Measurements from ENCODE around the gene MRPS33.
A peak's percentile ranks its signal among the peaks of the same experiment; 100 is the strongest.
"Not testable (repeated sequence)": the region's sequence is repeated elsewhere in the genome, so short reads cannot be mapped to it uniquely, and the experiment has no call there.

MRPS33 gene

DNA sequence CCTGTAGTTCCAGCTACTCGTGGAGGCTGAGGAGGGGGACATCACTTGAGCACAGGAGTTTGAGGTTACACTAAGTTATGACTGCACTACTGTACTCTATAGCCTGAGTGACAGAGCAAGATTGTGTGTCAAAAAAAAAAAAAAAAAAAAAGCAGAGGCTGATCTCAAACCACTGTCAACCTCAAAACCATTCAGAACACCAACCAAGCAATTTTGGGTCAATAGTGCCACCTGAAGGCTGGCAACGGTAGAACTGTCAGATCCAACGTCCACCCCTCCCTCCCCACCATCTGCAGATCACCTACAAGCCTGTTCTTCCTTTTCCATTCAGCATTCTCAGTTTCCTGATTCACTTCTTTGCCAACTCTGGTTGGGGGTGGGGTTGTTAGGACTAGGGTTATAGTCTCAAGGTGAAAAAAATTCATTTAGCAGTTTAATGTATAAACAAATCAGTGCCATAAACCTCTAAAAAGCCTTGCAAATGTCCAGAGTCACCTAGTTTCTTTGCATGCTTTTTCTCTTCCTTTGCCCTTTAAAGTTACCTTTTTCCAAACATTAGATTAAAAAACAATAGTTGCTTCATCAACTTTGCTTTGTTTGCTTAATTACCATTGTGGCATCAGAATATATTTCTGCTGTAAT is 2.6 kb downstream of the MRPS33 start:
- peak; percentile 87 for DNase-seq

DNA sequence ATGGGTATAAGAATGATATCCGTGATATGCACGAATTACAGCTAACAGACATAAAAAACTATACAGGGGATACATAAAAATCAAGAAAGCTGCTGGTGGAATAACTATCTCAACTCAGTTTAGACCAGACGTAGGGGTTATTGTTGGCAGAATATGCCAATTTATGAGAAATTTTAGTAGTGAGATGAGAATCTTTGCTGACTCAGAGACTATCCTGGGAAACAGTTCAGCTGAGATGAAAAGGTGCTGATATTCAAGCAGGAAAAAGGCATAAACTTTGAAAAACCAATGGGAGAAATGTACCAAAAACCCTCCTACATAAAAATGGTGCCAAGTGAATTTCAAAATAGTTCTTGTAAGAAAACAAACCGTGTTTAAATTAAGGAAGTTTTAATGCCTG is 3.3 kb downstream of the MRPS33 start:
- DNase-seq: no peak

DNA sequence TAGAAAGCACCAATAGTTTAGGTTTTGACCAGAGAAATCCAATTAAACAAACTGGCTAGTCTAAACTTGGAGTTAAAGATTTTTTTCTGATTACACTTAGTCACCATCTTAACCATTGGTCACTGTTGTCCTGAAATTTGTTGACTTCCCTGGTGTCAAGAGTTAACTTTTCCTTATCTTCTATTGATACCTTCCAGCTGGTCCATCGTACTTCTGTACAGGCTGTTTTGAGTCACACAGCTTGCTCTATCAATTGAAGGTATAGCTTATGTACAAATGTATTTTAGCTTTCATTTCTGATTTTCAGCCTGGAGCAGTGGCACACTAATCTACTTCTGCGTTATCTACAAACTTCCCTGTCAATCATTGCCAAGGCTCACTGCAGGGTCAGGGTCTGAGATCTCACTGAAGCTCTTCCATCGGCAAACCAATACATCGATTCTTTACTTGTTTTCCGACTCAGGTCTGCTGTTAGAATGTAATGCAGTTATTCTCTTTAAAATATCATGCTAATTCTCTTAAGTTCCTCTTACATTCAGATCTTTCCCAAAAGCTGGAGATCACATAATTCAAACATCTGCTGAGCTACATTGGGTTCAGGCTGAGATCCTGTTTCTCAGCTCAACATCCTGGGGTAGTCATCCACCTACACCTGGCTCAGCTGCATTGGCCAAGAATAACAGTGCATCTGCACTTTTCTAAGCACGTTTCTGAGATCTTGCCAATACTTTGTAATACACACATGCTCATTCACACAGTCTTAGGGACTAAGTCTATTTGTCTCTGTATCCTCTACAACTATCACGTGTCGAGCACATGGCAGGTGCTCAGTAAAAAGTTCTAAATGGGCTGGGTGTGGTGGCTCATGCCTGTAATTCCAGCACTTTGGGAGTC is 11.3 kb downstream of the MRPS33 start:
- no peak for DNase-seq

DNA sequence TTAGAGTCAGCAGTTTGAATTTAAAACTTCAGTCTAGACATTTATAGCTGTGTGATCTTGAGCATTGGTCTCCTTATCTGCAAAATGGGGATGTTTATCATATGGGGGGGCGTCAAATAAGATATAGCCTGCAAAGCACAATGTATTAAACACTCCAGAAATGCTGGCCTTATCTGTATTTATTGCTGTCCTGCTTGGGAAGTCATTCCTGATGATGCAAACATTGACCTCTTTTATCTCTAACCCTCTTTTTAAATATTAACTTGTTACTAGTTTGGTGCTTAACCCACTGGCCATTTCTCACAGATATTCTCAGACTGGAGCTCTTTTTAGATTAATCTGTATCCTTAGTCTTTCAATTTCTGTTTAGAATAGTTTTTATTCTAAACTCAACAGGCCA is 13.2 kb downstream of the MRPS33 start:
- DNase-seq: no peak

DNA sequence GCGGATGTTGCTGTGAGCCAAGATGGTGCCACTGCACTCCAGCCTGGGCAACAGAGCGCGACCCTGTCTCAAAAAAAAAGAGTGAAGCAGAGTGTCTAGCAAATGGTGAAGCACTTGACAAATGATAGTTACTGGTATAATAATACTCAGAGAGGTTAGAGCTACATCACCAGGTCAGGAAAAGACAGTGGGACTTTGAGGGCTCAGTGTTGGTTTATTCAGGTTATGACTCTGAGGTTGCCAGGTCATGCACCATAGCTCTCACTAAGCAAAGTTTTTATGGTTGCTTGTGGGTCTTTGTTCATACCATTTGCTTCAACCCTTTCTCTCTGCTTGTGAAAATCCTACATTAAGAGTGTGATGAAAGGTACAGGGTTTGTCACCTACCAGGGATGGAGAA is 13.6 kb downstream of the MRPS33 start:
- no peak for DNase-seq

DNA sequence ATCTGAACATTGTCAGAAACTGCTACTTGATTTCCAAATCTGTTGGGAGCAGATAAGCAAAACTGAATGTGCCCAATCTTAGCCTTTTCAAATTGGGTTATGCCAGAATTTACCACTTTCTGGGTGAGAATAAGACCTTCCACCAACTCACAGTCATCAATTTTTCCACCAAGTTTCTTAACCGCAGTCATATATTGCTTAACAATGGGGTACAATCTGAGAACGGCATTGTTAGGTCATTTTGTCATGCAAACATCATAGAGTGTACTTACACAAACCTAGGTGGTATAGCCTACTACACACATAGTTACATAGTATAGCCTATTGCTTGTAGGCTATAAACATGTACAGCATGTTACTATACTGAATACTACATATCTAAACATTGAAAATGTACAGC is 16.0 kb downstream of the MRPS33 start:
- DNase-seq: no peak

DNA sequence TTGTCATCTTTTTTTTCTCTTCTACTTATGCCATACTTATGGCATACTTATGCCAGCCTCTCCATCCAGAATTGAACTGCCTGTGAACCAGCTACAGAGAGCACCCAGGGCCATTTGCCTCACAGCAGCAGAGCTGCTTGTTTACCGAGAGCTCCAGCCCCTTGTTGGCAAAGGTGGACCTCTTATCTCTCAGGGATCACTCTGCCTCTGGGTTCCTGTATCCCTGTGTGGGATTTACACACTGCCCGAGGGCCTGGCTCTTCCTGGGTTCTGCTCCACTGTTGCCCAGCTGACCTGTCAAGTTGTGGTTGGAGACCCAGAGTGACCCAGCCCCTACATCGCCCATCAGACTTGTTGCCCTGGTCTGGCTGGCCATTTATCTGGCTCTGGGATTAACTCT is 22.3 kb downstream of the MRPS33 start:
- DNase-seq: no peak

DNA sequence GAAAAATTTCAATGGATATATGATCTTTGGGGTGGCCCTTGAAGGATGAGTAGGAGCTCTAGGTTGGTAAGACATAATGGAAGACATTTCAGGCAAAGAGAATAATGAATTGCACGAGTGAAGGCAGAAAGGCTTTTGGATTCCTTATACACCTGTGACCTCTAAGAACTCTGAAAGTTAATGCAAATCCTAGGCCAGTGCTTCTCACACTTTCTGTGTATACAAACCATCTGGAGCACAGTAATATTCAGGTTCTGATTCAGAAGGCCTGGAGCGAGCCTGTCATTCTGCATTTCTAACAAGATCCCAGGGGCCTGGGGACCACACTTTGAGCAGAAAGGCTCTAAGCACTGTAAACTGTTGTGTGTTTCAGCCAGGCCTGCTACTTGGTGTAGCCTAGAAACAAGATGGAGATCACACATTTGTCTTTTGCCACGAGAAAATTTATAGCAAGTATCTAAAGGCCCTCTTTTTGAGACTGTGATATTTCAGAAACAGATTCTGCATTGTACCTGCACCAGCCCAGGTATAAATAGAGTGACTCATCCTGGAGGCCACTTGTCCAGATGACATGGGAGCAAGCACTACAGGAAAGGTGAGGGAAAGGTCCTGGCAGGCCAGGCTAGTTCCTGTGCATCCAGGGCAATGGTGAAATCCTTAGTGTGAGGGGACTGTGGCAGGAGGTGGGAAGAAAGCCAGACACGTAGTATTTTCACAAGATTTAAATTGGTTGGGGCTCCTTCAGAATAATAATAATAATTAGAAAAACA is 24.4 kb downstream of the MRPS33 start:
- DNase-seq: no peak

DNA sequence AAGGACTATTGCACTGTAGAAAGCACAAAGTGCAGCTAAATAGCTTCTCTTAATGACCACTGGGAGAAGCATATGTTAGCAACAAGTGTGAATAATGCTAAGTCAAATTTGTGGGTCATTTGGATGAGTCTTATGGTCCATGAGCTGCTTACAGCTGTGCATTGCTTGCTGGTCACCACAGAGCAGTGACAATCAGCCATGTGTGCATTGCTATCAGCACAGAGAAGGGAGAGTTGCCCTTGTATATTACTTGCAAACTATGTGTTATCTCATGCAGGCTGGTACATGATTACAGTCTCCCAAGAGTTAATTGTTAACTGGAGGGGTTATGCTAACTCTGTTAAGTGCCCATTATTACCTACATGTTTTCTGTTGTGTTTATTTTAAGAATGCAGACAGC is 25.7 kb downstream of the MRPS33 start:
- no peak for DNase-seq

DNA sequence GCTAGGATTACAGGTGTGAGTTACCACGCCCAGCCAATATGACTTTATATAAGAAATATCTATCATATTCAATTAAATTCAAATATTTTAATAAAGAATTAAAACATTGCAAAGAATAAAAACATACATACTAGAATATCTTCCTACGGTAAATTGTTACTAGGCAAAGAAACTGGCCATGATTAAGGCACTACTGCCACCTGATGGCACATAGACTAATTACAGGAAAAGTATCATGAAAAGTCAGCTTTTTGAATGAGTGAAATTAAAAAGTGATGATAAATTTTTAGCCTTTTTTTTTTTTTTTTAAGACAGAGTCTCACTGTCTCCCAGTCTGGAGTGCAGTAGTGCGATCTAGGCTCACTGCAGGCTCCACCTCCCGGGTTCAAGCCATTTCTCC is 30.9 kb downstream of the MRPS33 start:
- peak; percentile 27 for DNase-seq

DNA sequence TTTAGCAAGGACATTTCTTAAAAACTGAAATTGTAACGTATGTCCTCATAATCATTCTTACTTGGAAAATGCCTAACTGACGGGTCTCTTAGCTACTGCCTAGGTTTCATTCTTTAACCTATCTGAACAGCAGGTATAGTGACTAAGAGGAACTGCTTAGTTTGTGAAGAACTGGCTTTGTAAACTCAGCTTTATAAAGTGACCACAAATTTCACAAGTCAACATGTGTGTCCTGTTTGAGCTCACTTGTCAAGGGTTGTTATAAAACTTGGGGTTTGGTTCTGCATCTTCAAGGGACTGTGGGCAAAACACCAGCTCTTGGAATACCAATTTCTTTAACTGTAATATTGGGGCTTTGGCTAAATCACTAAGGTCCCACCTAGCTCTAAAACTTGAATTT is 32.2 kb downstream of the MRPS33 start:
- DNase-seq: no peak

DNA sequence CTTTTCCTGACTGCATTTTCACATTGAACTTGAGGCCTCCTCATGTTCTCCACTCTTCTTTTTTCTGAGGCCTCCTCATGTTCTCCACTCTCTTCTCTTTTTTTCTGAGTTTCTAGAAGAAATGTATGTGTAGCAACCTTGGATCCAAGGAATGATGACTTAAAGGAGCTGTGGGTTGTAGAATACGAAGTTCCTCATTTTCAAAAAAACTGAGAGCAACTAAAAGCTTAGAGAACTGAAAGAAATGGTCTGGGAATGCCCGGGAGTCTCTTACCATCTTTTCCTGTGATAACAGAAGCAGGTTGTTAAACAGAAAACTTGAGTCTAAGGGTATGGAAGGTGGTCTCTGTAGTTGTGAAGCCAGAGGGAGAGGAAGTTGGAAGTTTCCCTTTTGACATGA is 32.8 kb downstream of the MRPS33 start:
- no peak for DNase-seq

DNA sequence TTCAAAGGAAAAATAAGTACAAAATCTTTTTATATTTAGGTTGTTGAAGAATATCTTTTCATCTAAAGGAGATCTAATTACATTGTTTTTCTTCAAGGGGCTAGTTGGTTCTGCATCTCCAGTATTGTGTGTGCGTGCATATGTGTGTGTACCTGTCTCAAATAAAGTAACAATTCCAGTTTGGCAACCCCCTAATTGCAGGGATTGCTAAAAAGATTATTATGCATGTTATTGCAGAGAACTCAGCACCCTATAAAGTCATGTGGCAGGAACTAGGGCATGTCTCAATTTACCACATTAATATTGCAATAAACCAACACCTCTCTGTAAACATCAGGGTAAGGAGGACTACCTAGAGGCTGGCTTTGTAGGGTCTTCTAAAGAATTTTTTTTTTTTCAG is 37.0 kb downstream of the MRPS33 start:
- DNase-seq: no peak

DNA sequence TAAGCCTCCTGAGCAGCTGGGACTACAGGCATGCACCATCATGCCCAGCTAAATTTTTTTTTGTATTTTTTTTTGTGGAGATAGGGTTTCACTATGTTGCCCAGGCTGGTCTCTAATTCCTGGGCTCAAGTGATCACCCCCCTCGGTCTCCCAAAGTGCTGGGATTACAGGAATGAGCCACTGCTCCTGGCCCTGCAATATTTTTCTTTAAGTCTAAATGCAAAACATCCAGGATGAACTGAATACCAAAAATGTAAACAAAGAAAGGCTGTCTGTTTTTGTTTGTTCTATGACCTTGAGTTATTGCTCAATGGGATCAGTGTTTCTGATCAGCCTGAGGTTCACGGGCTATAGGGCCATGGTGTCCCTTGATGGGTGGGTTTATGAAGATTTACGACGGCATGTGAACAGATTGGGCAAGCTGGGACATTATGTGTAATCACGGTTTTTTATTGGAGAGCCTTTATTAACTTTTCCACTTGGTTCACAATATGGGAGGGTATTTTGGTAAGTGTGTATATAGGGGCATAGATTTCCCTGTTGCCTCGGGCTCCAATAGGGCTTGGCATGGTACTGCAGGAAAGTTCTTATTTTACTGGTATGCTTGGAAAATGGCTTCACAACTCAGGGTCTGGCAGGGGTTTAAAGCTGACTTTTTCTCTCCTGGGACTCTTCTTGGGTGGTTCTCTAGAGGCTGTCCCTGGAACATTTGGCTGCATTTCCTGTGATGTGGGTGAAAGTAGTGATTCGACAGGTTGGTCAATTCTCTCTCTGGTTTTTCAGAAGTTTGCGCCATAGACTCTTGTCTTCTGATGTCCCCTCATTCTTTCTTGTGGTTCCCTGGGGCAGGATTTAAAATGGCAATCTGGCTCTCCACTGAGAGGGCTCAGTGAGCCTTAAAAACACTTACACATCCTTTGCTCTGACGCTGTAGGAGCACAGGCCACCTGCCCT is 41.6 kb downstream of the MRPS33 start:
- no peak for DNase-seq

DNA sequence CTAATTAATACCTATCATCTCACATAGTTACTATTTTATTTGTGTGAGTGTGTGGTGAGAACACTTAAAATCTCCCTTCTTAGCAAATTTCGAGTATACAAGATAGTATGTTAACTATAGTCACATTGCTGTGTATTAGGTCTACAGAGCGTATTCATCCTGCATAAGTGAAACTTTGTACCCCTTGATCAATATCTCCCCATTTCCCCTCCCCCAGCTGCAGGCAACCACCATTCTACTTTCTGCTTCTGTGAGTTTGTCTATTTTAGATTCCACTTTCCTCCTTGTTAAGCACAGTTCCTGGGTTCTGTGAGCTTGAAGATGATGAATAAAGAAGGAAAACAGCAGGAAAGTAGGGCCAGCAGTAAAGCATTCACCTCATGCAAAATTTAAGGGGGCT is 42.4 kb downstream of the MRPS33 start:
- no peak for DNase-seq

DNA sequence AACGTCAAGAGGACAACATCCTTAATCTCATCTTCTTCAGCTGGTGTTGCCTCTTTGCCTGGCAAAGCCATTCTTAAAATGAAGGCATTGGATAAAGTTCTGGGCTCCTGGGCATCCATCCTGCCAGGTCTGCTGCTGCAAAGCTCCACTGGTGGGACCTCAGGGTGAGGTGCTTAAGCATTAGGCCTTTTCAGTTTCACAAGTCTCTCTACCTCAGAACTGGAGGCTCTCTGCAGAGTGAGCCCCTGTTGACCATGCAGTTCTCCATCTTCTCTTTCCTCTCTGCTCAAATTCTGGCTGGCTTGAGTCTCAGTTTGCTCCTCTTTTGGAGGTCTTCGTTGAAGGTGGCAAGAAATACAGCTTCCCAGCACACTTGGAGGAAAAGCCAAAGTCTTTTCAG is 47.3 kb downstream of the MRPS33 start:
- no peak for DNase-seq

DNA sequence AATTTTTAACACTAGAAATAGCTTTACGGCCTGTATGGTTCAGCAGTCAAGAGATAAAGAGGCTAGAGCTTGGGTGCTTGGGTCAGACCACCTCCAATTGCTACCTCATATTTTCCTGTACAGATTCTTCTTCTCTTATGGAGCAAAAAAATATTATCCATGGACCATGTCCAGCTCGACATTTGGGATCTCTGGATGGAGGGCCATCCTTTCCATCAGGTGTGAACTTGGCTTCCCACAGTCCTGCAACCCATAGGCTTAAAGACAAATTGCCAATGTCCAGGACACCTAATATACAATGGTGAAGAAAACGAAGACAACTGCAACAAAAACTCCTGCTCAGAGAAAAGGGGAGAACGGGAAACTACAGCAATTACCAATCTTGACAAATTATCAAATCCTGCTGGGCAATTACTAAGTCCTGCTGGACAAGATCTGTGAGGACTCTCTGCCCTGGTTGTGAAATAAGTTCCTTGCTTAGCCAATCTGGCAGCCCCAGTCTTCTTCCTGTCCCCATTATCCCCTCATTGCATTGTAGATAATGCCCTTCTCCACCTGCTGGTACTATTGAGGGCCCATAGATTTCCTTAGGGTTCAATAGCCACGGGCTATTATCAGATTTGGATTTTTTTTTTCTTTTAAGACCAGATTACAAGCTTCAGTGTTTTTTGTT is 48.1 kb downstream of the MRPS33 start:
- no peak for DNase-seq

DNA sequence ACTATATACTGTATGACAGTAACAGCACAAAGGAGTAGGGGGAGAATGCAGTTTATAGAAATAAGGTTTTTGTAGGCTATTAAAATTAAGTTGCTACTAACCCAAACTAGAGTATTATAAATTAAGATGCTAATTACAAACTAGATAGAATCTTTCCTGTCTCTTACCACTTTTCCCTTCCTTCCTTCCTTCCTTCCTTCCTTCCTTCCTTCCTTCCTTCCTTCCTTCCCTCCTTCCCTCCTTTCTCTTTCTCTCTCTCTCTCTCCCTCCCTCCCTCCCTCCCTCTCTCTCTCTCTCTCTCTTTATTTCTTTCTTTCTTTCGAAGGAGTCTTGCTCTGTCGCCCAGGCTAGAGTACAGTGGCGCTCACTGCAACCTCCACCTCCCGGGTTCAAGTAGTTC is 53.6 kb downstream of the MRPS33 start:
- no peak for DNase-seq

DNA sequence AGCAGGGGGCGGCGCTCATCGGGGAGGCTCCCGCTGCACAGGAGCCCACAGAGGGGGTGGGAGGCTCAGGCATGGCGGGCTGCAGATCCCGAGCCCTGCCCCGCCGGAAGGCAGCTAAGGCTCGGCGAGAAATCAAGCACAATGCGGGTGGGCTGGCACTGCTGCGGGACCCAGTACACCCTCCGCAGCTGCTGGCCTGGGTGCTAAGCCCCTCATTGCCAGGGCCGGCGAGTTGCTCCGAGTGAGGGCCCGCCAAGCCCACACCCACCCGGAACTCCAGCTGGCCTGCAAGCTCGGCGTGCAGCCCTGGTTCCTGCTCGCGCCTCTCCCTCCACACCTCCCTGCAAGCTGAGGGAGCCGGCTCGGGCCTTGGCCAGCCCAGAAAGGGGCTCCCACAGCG is 57.8 kb downstream of the MRPS33 start:
- DNase-seq: not testable (repeated sequence)

All from activated CD4-positive, alpha-beta T cell treated with anti-CD3 and anti-CD28 coated beads, Interleukin-2, Interleukin-6, amounts not matched to agents 100 ng/mL and 50 ng/mL, durations not matched to agents 16 hours and 8 hours (primary cell).